Measurements from ENCODE around the gene HDAC4. TPM values are rescaled to one million over a fixed set of nuclear protein-coding genes. Genes with fewer than 3 reads are reported as not detected.

Gene HDAC4
- total and polyA plus RNA-seq, 4 donors, result 2.9 to 37.2 (median 4.4) TPM

DNA sequence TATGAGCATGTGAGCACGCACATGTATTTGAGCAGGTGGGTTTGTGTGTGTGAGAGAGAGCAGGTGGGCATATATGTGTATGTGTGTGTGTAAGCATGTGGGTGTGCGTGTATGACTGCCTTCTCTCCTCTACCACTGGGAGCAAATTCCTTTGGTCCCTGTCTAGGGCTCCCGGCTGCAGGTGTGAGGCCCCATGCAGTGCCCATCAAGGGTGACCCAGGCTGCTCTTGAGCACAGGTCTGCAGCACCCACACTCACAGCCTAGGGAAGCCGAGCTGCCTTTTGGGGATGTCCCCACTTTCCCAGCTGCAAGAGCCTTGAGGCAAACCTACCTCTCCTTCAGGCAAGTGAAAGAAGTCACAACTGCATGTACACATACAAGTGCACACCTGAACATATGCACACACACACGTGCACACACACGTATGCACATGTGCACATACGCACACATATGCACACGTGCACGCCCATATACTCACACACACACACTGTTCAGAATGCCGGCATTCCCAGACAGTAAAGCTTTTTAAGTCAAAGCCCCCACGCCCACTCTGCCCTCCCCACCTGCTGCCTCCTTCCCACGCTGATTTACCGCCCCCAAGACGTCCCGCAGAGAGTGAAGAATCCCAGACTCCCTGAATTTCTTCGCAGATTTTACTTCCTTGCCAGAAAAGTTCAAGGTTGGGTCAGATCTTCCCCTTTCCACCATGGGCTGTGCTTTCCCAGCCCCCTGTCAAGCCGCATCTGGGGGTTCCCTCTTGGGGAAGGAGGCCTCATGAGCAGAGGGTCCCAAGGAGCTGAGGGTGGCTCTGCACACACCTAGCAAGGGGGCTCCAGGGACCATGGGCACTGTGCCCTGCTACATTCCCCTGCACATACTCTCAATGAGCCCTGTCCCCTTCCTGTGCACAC lies 382.3 kb downstream of the HDAC4 start:
- Histone ChIP-seq H3K4me3 (ENCODE audit: low read depth in 1 of 3, low read length in 3 of 3) (no peak overlapping the region), H3K9ac (ENCODE audit: low read depth in 1 of 2, low read length in 2 of 2) (no peak overlapping the region), H3K9me3 (ENCODE audit: control insufficient read depth in 4 of 4, low read length in 3 of 4) (no peaks in the 10 kb centered on the region), H3K27ac (ENCODE audit: low read depth in 1 of 2, low read length in 2 of 2) (no peak overlapping the region), H3K36me3 (ENCODE audit: control insufficient read depth in 4 of 4, insufficient read depth in 3 of 4, low read depth in 1 of 4, low read length in 3 of 4) (no peaks in the 10 kb centered on the region), H3K4me1 (ENCODE audit: control insufficient read depth in 4 of 4, insufficient read depth in 4 of 4, low read length in 3 of 4) (no peaks in the 10 kb centered on the region), H3K27me3 (ENCODE audit: control insufficient read depth in 4 of 4, insufficient read depth in 4 of 4, low read length in 3 of 4) (peaks cover 0 to 3% (median 0%) of the 10 kb centered on the region in 4 donors)
- DNase-seq (ENCODE audit: low spot score), result no peak
- 86% methylated on average over 17 of the region's 17 CpGs for WGBS
- TF ChIP-seq HNF4A (conservative IDR thresholded peaks at IDR 0.05) (no peak), RAD21 (IDR thresholded peaks at IDR 0.05) (no peak), GABPA (IDR thresholded peaks at IDR 0.05 in 1 of 2, conservative IDR thresholded peaks at IDR 0.05 in 1 of 2) (no peak), MAX (IDR thresholded peaks at IDR 0.05) (no peak), TAF1 (conservative IDR thresholded peaks at IDR 0.05) (no peak), REST (IDR thresholded peaks at IDR 0.05) (no peak), NR2F2 (IDR thresholded peaks at IDR 0.05) (no peak), CTCF (IDR thresholded peaks at IDR 0.05; ENCODE audit: low read depth, low read length, missing input control) (no peak), YY1 (IDR thresholded peaks at IDR 0.05) (no peak), HNF4G (IDR thresholded peaks at IDR 0.05) (no peak), FOXA2 (IDR thresholded peaks at IDR 0.05) (no peak), EGR1 (IDR thresholded peaks at IDR 0.05; ENCODE audit: low read depth in 2 of 2) (no peak), SP1 (IDR thresholded peaks at IDR 0.05) (no peak), FOXA1 (IDR thresholded peaks at IDR 0.05) (no peak), ATF3 (IDR thresholded peaks at IDR 0.05) (no peak), JUND (IDR thresholded peaks at IDR 0.05) (no peak)

DNA sequence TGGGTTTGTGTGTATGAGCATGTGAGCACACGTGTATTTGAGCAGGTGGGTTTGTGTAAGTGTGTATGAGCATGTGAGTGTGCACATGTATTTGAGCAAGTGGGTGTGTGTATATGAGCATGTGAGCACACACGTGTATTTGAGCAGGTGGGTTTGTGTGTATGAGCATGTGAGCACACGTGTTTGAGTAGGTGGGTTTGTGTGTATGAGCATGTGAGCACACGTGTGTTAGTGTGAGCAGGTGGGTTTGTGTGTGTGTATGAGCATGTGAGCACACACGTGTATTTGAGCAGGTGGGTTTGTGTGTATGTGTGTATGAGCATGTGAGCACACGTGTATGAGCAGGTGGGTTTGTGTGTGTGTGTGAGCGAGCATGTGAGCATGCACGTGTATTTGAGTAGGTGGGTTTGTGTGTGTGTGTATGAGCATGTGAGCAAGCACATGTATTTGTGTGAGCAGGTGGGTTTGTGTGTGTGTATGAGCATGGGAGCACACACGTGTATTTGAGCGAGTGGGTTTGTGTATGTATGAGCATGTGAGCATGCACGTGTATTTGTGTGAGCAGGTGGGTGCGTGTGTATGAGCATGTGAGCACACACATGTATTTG lies 383.2 kb downstream of the HDAC4 start:
- Histone ChIP-seq H3K4me3 (ENCODE audit: low read depth in 1 of 3, low read length in 3 of 3) (no peak overlapping the region), H3K9me3 (ENCODE audit: control insufficient read depth in 4 of 4, low read length in 3 of 4) (no peaks in the 10 kb centered on the region), H3K36me3 (ENCODE audit: control insufficient read depth in 4 of 4, insufficient read depth in 3 of 4, low read depth in 1 of 4, low read length in 3 of 4) (no peaks in the 10 kb centered on the region), H3K4me1 (ENCODE audit: control insufficient read depth in 4 of 4, insufficient read depth in 4 of 4, low read length in 3 of 4) (no peaks in the 10 kb centered on the region), H3K9ac (ENCODE audit: low read depth in 1 of 2, low read length in 2 of 2) (no peak overlapping the region), H3K27ac (ENCODE audit: low read depth in 1 of 2, low read length in 2 of 2) (no peak overlapping the region), H3K27me3 (ENCODE audit: control insufficient read depth in 4 of 4, insufficient read depth in 4 of 4, low read length in 3 of 4) (peaks cover 0 to 3% (median 0%) of the 10 kb centered on the region in 4 donors)
- DNase-seq (ENCODE audit: low spot score), result no peak
- TF ChIP-seq JUND (IDR thresholded peaks at IDR 0.05) (no peak), TAF1 (conservative IDR thresholded peaks at IDR 0.05) (no peak), HNF4A (conservative IDR thresholded peaks at IDR 0.05) (no peak), RAD21 (IDR thresholded peaks at IDR 0.05) (no peak)
- 91% methylated on average over 12 of the region's 12 CpGs for WGBS
